ENCODE data around the gene ZFHX3. TPM values are rescaled to one million over a fixed set of nuclear protein-coding genes. Genes with fewer than 3 reads are reported as not detected.

The ZFHX3 gene
- total and polyA plus RNA-seq, 8 donors: 2.5 to 17.6 (median 9.9) TPM

- Histone ChIP-seq H3K4me3 (no peak overlapping the region), H3K27ac (no peak overlapping the region), H3K27me3 (no peaks in the 10 kb centered on the region), H3K36me3 (peaks cover 5 to 29% (median 6%) of the 10 kb centered on the region in 3 donors), H3K9me3 (no peaks in the 10 kb centered on the region), H3K4me1 (peaks cover 0 to 9% (median 6%) of the 10 kb centered on the region in 3 donors)
- TF ChIP-seq, protein P1, sequence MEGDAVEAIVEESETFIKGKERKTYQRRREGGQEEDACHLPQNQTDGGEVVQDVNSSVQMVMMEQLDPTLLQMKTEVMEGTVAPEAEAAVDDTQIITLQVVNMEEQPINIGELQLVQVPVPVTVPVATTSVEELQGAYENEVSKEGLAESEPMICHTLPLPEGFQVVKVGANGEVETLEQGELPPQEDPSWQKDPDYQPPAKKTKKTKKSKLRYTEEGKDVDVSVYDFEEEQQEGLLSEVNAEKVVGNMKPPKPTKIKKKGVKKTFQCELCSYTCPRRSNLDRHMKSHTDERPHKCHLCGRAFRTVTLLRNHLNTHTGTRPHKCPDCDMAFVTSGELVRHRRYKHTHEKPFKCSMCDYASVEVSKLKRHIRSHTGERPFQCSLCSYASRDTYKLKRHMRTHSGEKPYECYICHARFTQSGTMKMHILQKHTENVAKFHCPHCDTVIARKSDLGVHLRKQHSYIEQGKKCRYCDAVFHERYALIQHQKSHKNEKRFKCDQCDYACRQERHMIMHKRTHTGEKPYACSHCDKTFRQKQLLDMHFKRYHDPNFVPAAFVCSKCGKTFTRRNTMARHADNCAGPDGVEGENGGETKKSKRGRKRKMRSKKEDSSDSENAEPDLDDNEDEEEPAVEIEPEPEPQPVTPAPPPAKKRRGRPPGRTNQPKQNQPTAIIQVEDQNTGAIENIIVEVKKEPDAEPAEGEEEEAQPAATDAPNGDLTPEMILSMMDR (IDR thresholded peaks at IDR 0.05): no peak
- ATAC-seq (no peak), FAIRE-seq (no peak), DNase-seq (no peak)
- intact Hi-C loops (cut with DNase I): no loop called here
- WGBS, 2 donors: 96 to 97% methylated on average over 9 of the region's 9 CpGs
These were observed 252.9 kb downstream of the ZFHX3 start for GRCh38 chr16:72794986-72795385.

DNA sequence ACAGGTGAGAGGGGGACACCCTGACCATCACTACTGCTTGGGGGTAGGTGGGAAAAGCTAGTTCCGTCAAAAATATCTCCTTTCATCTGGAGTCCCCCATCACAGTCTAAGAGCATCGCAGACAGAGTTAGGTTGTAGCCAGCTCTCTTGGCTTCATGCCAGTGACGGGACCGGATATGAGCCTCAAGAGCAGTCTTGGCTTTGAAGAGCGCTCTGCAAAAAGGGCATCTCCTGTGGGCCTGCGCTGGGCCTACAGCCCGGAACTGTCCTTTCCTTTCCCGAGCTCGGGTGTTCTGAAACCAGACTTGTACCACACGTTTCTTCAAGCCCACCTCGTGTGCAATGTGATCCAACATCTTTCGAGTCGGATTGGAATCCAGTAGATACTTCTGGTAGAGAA, 253.6 kb downstream of the ZFHX3 start:
- DNase-seq (no peak), ATAC-seq (no peak), FAIRE-seq (no peak)
- H3K27me3 ChIP-seq: no peaks in the 10 kb centered on the region
- H3K4me1 ChIP-seq: peaks cover 0 to 9% (median 6%) of the 10 kb centered on the region in 3 donors
- H3K9me3 ChIP-seq: no peaks in the 10 kb centered on the region
- WGBS, 2 donors: 86 to 94% methylated on average over 13 of the region's 13 CpGs
- TF ChIP-seq, protein P1 (IDR thresholded peaks at IDR 0.05): no peak
- peaks cover 0 to 27% (median 6%) of the 10 kb centered on the region in 3 donors for H3K36me3 ChIP-seq
- no peak overlapping the region for H3K4me3 ChIP-seq
- intact Hi-C loops (cut with DNase I): no loop called here
- H3K27ac ChIP-seq: no peak overlapping the region

- WGBS, 2 donors: 97 to 98% methylated on average over 12 of the region's 12 CpGs
- TF ChIP-seq, protein P1 (IDR thresholded peaks at IDR 0.05): no peak
- intact Hi-C loops (cut with DNase I): no loop called here
- H3K27ac ChIP-seq: no peak overlapping the region
- peaks cover 0 to 9% (median 6%) of the 10 kb centered on the region in 3 donors for H3K4me1 ChIP-seq
- no peak overlapping the region for H3K4me3 ChIP-seq
- no peaks in the 10 kb centered on the region for H3K27me3 ChIP-seq
- H3K9me3 ChIP-seq: no peaks in the 10 kb centered on the region
- peaks cover 0 to 22% (median 6%) of the 10 kb centered on the region in 3 donors for H3K36me3 ChIP-seq
- ATAC-seq (no peak), DNase-seq (no peak), FAIRE-seq (no peak)
These were observed 254.2 kb downstream of the ZFHX3 start for GRCh38 chr16:72793716-72794115.

DNA sequence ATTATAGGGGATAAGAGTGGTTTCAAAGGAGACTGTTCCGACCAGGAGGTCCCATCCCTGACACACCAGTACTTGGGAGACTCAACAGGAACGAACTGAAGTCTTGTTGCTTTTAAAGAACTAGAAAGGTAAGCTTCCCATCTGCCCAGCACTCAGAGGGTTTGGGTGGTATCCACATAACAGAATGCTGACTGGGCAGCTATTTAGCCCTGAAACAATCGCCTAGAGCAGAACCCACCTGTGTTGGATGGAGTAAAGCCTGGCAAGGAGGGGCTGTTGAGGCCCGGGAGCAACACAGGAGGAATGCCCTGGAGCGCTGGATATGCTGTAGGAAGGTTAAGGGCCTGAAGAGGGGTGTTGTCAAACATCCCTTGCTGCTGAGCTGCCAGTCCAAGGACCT, 254.9 kb downstream of the ZFHX3 start:
- Histone ChIP-seq H3K27me3 (no peaks in the 10 kb centered on the region), H3K4me3 (no peak overlapping the region), H3K9me3 (no peaks in the 10 kb centered on the region), H3K4me1 (peaks cover 0 to 9% (median 6%) of the 10 kb centered on the region in 3 donors), H3K27ac (no peak overlapping the region), H3K36me3 (peaks cover 0 to 20% (median 4%) of the 10 kb centered on the region in 3 donors)
- ATAC-seq: no peak
- TF ChIP-seq, protein P1 (IDR thresholded peaks at IDR 0.05): no peak
- intact Hi-C loops (cut with DNase I): no loop called here
- DNase-seq: no peak
- WGBS, 2 donors: 97 to 99% methylated on average over 5 of the region's 5 CpGs
- FAIRE-seq: no peak

DNA sequence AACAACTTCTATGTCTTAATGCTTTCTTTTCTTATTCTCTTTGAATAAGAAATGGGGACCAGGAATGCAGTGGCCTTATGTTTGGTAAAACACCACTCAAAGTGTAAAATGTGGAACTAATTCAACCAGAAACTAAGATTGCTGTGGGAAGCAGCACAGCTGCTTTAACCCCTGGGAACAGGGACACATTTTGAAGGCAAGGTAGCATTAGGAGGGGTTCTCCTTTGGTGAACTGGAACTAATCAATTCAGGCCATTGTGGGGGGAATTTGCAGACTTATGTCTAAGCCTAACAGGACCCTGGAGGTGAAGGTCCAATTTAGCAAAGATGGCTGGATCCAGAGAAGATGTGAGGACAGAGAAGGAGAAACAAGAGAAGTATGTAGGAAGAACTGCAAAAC, 256.1 kb downstream of the ZFHX3 start:
- no peak for FAIRE-seq
- Histone ChIP-seq H3K9me3 (no peaks in the 10 kb centered on the region), H3K36me3 (peaks cover 0 to 9% (median 0%) of the 10 kb centered on the region in 3 donors), H3K27ac (no peak overlapping the region), H3K4me1 (peaks cover 0 to 9% (median 6%) of the 10 kb centered on the region in 3 donors), H3K4me3 (no peak overlapping the region), H3K27me3 (no peaks in the 10 kb centered on the region)
- ATAC-seq: peak in 2 of 4 donors; percentile 23 to 34
- intact Hi-C loops (cut with DNase I): no loop called here
- peak in 1 of 6 donors; percentile 13 for DNase-seq
- TF ChIP-seq, protein P1 (IDR thresholded peaks at IDR 0.05): no peak
